PC-3 (cell line): ENCODE measurements around the gene BCAS3. TPM values are rescaled to one million over a fixed set of nuclear protein-coding genes. Genes with fewer than 3 reads are reported as not detected.

Experiments used
- ATAC-seq: fragments of 200-7000 bp; cut with Tn5 transposase; 2 replicates; pipeline ENCODE4 v1.9.1; 2020; ENCODE audit warnings: mild to moderate bottlenecking, moderate library complexity
- BruUV-seq: library from RNA; stranded (reverse); fragments of 400-500 nt; replicated peaks from 2 replicates; lab custom pipeline; 2021; lab: Mats Ljungman, UMichigan
- CTCF ChIA-PET: fragments of 300-600 bp; sonication (Branson Sonifier 250); formaldehyde crosslinking; loops from one replicate; lab custom pipeline; 2022; ENCODE audit warnings: antibody characterized with exemption; lab: Charles Lee
- POLR2A ChIA-PET: fragments of 300-600 bp; sonication (Branson Sonifier 250); formaldehyde crosslinking; loops from one replicate; lab custom pipeline; 2022; ENCODE audit warnings: antibody characterized with exemption; ENCODE audit not compliant: unreplicated experiment; lab: Charles Lee
- DNase-seq: peaks from one replicate; pipeline ENCODE4 v3.0.0-alpha.2; 2015
- H2AFZ ChIP-seq: fragments of 300-600 bp; sonication (generic); 2 replicates; pipeline ENCODE4 v1.6.0; 2016; ENCODE audit warnings: antibody characterized with exemption, low read length
- H3F3A ChIP-seq: fragments of 300-600 bp; sonication (generic); one replicate; pipeline ENCODE4 v1.6.0; 2017; ENCODE audit warnings: antibody characterized with exemption, low read length, control low read depth, mild to moderate bottlenecking; ENCODE audit not compliant: unreplicated experiment
- H3K27ac ChIP-seq: fragments of 300-600 bp; sonication (generic); 2 replicates; pipeline ENCODE4 v1.5.1; 2016; ENCODE audit warnings: mild to moderate bottlenecking, low read length
- H3K27me3 ChIP-seq: fragments of 300-600 bp; sonication (generic); 2 replicates; pipeline ENCODE4 v1.6.1; 2016; ENCODE audit warnings: low read length, mixed read lengths
- H3K36me3 ChIP-seq: fragments of 300-600 bp; sonication (generic); 2 replicates; pipeline ENCODE4 v1.6.1; 2016; ENCODE audit warnings: low read depth, mixed run types, low read length, mixed read lengths
- H3K4me1 ChIP-seq: fragments of 300-600 bp; sonication (generic); 2 replicates; pipeline ENCODE4 v1.5.1; 2016; ENCODE audit warnings: low read length; ENCODE audit not compliant: insufficient read depth
- H3K4me2 ChIP-seq: fragments of 300-600 bp; sonication (generic); 2 replicates; pipeline ENCODE4 v1.6.0; 2016; ENCODE audit warnings: low read length
- H3K4me3 ChIP-seq: fragments of 300-600 bp; sonication (generic); 2 replicates; pipeline ENCODE4 v1.5.1; 2016; ENCODE audit warnings: mild to moderate bottlenecking, low read length, mixed read lengths
- H3K79me2 ChIP-seq: fragments of 300-600 bp; sonication (generic); 2 replicates; pipeline ENCODE4 v1.6.1; 2017; ENCODE audit warnings: low read length, mixed read lengths
- H3K9ac ChIP-seq: fragments of 300-600 bp; sonication (generic); 2 replicates; pipeline ENCODE4 v1.6.0; 2016; ENCODE audit warnings: mild to moderate bottlenecking, low read length
- H3K9me2 ChIP-seq: fragments of 300-600 bp; sonication (generic); replicated peaks from 2 replicates; pipeline ENCODE4 v1.6.1; 2016; ENCODE audit warnings: mixed run types, low read length, mixed read lengths
- H3K9me3 ChIP-seq: fragments of 300-600 bp; sonication (generic); 2 replicates; pipeline ENCODE4 v1.6.1; 2016; ENCODE audit warnings: low read length, mixed read lengths
- H4K20me1 ChIP-seq: fragments of 300-600 bp; sonication (generic); 2 replicates; pipeline ENCODE4 v1.6.1; 2016; ENCODE audit warnings: low read length, mixed read lengths
- EZH2 ChIP-seq: fragments of 300-600 bp; sonication (generic); IDR thresholded peaks from one replicate; pipeline ENCODE4 v1.6.1; 2017; ENCODE audit warnings: antibody characterized with exemption, mild to moderate bottlenecking, low read length; ENCODE audit not compliant: unreplicated experiment
- EZH2phosphoT487 ChIP-seq: fragments of 300-600 bp; sonication (generic); IDR thresholded peaks from 2 replicates; pipeline ENCODE4 v1.6.1; 2018; ENCODE audit warnings: mild to moderate bottlenecking, antibody characterized with exemption, low read length, borderline replicate concordance
- intact Hi-C: fragments of 100-400 bp; cut with micrococcal nuclease; formaldehyde crosslinking; loops from 2 replicates; pipeline ENCODE4 v1.9.0; 2023
- total RNA-seq: library from RNA; depleted of rRNA; stranded (reverse); fragments of >200 nt; gene quantifications from 2 replicates; pipeline ENCODE4 v1.2.3, GENCODE V29; 2014
- TF ChIP-seq, protein P1 (sequence below): fragments of 300-600 bp; sonication (generic); conservative IDR thresholded peaks from 2 replicates; pipeline ENCODE4 v1.5.1; 2017; ENCODE audit warnings: antibody characterized with exemption, low read depth, mild to moderate bottlenecking, low read length

The BCAS3 gene
- total RNA-seq, 1 experiment from 2014 or later, result 25.9 TPM

- H3K36me3 ChIP-seq, result no peaks in the 10 kb centered on the region
- H3K4me1 ChIP-seq, result no peaks in the 10 kb centered on the region
- TF ChIP-seq, protein P1, sequence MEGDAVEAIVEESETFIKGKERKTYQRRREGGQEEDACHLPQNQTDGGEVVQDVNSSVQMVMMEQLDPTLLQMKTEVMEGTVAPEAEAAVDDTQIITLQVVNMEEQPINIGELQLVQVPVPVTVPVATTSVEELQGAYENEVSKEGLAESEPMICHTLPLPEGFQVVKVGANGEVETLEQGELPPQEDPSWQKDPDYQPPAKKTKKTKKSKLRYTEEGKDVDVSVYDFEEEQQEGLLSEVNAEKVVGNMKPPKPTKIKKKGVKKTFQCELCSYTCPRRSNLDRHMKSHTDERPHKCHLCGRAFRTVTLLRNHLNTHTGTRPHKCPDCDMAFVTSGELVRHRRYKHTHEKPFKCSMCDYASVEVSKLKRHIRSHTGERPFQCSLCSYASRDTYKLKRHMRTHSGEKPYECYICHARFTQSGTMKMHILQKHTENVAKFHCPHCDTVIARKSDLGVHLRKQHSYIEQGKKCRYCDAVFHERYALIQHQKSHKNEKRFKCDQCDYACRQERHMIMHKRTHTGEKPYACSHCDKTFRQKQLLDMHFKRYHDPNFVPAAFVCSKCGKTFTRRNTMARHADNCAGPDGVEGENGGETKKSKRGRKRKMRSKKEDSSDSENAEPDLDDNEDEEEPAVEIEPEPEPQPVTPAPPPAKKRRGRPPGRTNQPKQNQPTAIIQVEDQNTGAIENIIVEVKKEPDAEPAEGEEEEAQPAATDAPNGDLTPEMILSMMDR, result no peak
- TF ChIP-seq EZH2phosphoT487 (no peak), EZH2 (no peak)
- no peak overlapping the region for H3K4me3 ChIP-seq
- H3K79me2 ChIP-seq, result no peaks in the 10 kb centered on the region
- no peaks in the 10 kb centered on the region for H3K9me2 ChIP-seq
- no peaks in the 10 kb centered on the region for H3F3A ChIP-seq
- H2AFZ ChIP-seq, result no peak overlapping the region
- H3K9ac ChIP-seq, result no peak overlapping the region
- no peak for DNase-seq
- no peak overlapping the region for H3K4me2 ChIP-seq
- intact Hi-C loops, result no loop called here
- no peaks in the 10 kb centered on the region for H4K20me1 ChIP-seq
- BruUV-seq, result no TSS peak
- H3K27ac ChIP-seq, result no peak overlapping the region
- ATAC-seq, result no peak
- POLR2A ChIA-PET, result no interaction called here
- no peaks in the 10 kb centered on the region for H3K27me3 ChIP-seq
- H3K9me3 ChIP-seq, result no peaks in the 10 kb centered on the region
- CTCF ChIA-PET, result no interaction called here
Measured at GRCh38 chr17:61130330-61130729, 452.7 kb downstream of the BCAS3 start.

GRCh38 chr17:61131585-61131984, 453.9 kb downstream of the BCAS3 start:
- H3K79me2 ChIP-seq, result no peaks in the 10 kb centered on the region
- no peak for TF ChIP-seq EZH2phosphoT487
- TF ChIP-seq, protein P1, result no peak
- TF ChIP-seq EZH2, result no peak
- no peak overlapping the region for H2AFZ ChIP-seq
- ChIA-PET CTCF (no interaction called here), POLR2A (no interaction called here)
- H3K4me2 ChIP-seq, result no peak overlapping the region
- no peak overlapping the region for H3K9ac ChIP-seq
- no peaks in the 10 kb centered on the region for H3K9me2 ChIP-seq
- H3K9me3 ChIP-seq, result no peaks in the 10 kb centered on the region
- H3K27ac ChIP-seq, result no peak overlapping the region
- ATAC-seq (no peak), DNase-seq (no peak)
- H3K4me1 ChIP-seq, result no peaks in the 10 kb centered on the region
- H3F3A ChIP-seq, result no peaks in the 10 kb centered on the region
- H3K4me3 ChIP-seq, result no peak overlapping the region
- intact Hi-C loops, result no loop called here
- BruUV-seq, result no TSS peak
- H4K20me1 ChIP-seq, result no peaks in the 10 kb centered on the region
- no peaks in the 10 kb centered on the region for H3K27me3 ChIP-seq
- H3K36me3 ChIP-seq, result no peaks in the 10 kb centered on the region

GRCh38 chr17:61132524-61132923, 454.9 kb downstream of the BCAS3 start:
- ChIA-PET CTCF (no interaction called here), POLR2A (no interaction called here)
- Histone ChIP-seq H3K79me2 (no peaks in the 10 kb centered on the region), H3K36me3 (no peaks in the 10 kb centered on the region), H3K4me2 (no peak overlapping the region), H3K9me2 (no peaks in the 10 kb centered on the region), H3K9me3 (no peaks in the 10 kb centered on the region), H3K4me3 (no peak overlapping the region), H3K27ac (no peak overlapping the region), H3K4me1 (no peaks in the 10 kb centered on the region), H3F3A (no peaks in the 10 kb centered on the region), H2AFZ (no peak overlapping the region), H3K27me3 (no peaks in the 10 kb centered on the region), H3K9ac (no peak overlapping the region), H4K20me1 (no peaks in the 10 kb centered on the region)
- intact Hi-C loops, result no loop called here
- TF ChIP-seq EZH2phosphoT487 (no peak), EZH2 (no peak)
- TF ChIP-seq, protein P1, result no peak
- BruUV-seq, result no TSS peak
- ATAC-seq (no peak), DNase-seq (no peak)
